Ascending aorta (tissue), 2 donors: ENCODE measurements around the gene MEF2C. TPM values are rescaled to one million over a fixed set of nuclear protein-coding genes. Genes with fewer than 3 reads are reported as not detected.

ENCODE experiments used
- DNase-seq, 2 donors: peaks; one replicate each; pipeline ENCODE4 v3.0.0-alpha.2; 2019; ENCODE audit warnings: low spot score in 2 of 2
- H3K27ac ChIP-seq, 2 donors: fragments of 200-600 bp; sonication (generic); one replicate each; pipeline ENCODE4 v1.5.1; 2016 to 2017; ENCODE audit warnings: mild to moderate bottlenecking in 1 of 2
- H3K27me3 ChIP-seq: fragments of 200-600 bp; sonication (generic); one replicate; pipeline ENCODE4 v1.5.1; 2017
- H3K36me3 ChIP-seq, 2 donors: fragments of 200-600 bp; sonication (generic); one replicate each; pipeline ENCODE4 v1.5.1; 2016
- H3K4me1 ChIP-seq, 2 donors: fragments of 200-600 bp; sonication (generic); one replicate each; pipeline ENCODE4 v1.5.1; 2016 to 2017; ENCODE audit warnings: mild to moderate bottlenecking in 1 of 2
- H3K4me3 ChIP-seq, 2 donors: fragments of 200-600 bp; sonication (generic); one replicate each; pipeline ENCODE4 v1.5.1; 2016 to 2017; ENCODE audit warnings: mild to moderate bottlenecking in 1 of 2
- H3K9me3 ChIP-seq, 2 donors: fragments of 200-600 bp; sonication (generic); one replicate each; pipeline ENCODE4 v1.5.1; 2016
- CTCF ChIP-seq, 3 experiments: fragments of 200-600 bp in 2 of 3; fragments of 450-650 bp in 1 of 3; sonication (generic) in 2 of 3; IDR thresholded peaks; one replicate each; pipeline ENCODE4 v1.5.1; 2016 to 2019; ENCODE audit warnings: antibody characterized with exemption in 3 of 3, mild to moderate bottlenecking in 1 of 3, moderate library complexity in 1 of 3
- intact Hi-C: fragments of 100-400 bp; cut with DNase I; formaldehyde crosslinking; loops from one replicate; pipeline ENCODE4 v1.15.1; 2023
- total RNA-seq: library from RNA; depleted of rRNA; stranded (reverse); fragments of >200 nt; gene quantifications from one replicate; pipeline ENCODE4 v1.1.0, GENCODE V29; 2016

MEF2C gene
- total RNA-seq, 1 donor from 2014 or later = 138 TPM

GRCh38 chr5:88886252-88886651, 3.3 kb upstream of the MEF2C start:
- Histone ChIP-seq H3K36me3 (no peaks in the 10 kb centered on the region), H3K9me3 (no peaks in the 10 kb centered on the region), H3K4me3 (peak overlapping the region; percentile 29 to 83), H3K27ac (peak overlapping the region; percentile 90 to 95), H3K4me1 (peaks cover 0 to 3% of the 10 kb centered on the region in 2 donors), H3K27me3 (no peaks in the 10 kb centered on the region)
- no peak for DNase-seq
- no peak for TF ChIP-seq CTCF (IDR thresholded peaks at IDR 0.05)
- intact Hi-C loops = loop anchor here (5.0 to 10.0 kb wide), 5 partner anchors 56 to 1641 kb away; partner anchors contain the start of genes CETN3 and LYSMD3

GRCh38 chr5:88885002-88885401, 2.0 kb upstream of the MEF2C start:
- H3K27me3 ChIP-seq = no peaks in the 10 kb centered on the region
- intact Hi-C loops = loop anchor here (5.0 to 10.0 kb wide), 5 partner anchors 57 to 1642 kb away; partner anchors contain the start of genes CETN3 and LYSMD3
- peak overlapping the region; percentile 90 to 95 for H3K27ac ChIP-seq
- no peak for TF ChIP-seq CTCF (IDR thresholded peaks at IDR 0.05)
- H3K9me3 ChIP-seq = no peaks in the 10 kb centered on the region
- DNase-seq = no peak
- no peaks in the 10 kb centered on the region for H3K36me3 ChIP-seq
- peaks cover 0 to 3% of the 10 kb centered on the region in 2 donors for H3K4me1 ChIP-seq
- peak overlapping the region; percentile 75 to 83 for H3K4me3 ChIP-seq

- H3K9me3 ChIP-seq = no peaks in the 10 kb centered on the region
- H3K27ac ChIP-seq = peak overlapping the region; percentile 90 to 95
- H3K4me3 ChIP-seq = peak overlapping the region; percentile 75 to 83
- H3K27me3 ChIP-seq = no peaks in the 10 kb centered on the region
- H3K4me1 ChIP-seq = peaks cover 0 to 3% of the 10 kb centered on the region in 2 donors
- DNase-seq = no peak
- TF ChIP-seq CTCF (IDR thresholded peaks at IDR 0.05) = no peak
- intact Hi-C loops = loop anchor here (1.0 to 10.0 kb wide), 8 partner anchors 152 to 1520 kb away; partner anchors contain the start of gene CETN3
- no peaks in the 10 kb centered on the region for H3K36me3 ChIP-seq
Measured at GRCh38 chr5:88884608-88884877, 1.6 kb upstream of the MEF2C start.

GRCh38 chr5:88883836-88884607, 1.0 kb upstream of the MEF2C start:
- Histone ChIP-seq H3K36me3 (no peaks in the 10 kb centered on the region), H3K9me3 (no peaks in the 10 kb centered on the region), H3K27ac (peak overlapping the region; percentile 90 to 95), H3K27me3 (no peaks in the 10 kb centered on the region), H3K4me3 (peak overlapping the region; percentile 75 to 83), H3K4me1 (peaks cover 0 to 3% of the 10 kb centered on the region in 2 donors)
- peak; percentile 29 to 88 for DNase-seq
- intact Hi-C loops = loop anchor here (1.0 to 10.0 kb wide), 10 partner anchors 47 to 1521 kb away; partner anchors contain the start of gene CETN3
- peak in 2 of 3 experiments; percentile 20 to 22 for TF ChIP-seq CTCF (IDR thresholded peaks at IDR 0.05)

GRCh38 chr5:88882276-88883038, 527 bp downstream of the MEF2C start:
- no peaks in the 10 kb centered on the region for H3K36me3 ChIP-seq
- H3K4me3 ChIP-seq = peak overlapping the region; percentile 75 to 83
- H3K27ac ChIP-seq = peak overlapping the region; percentile 90 to 95
- no peak for DNase-seq
- no peaks in the 10 kb centered on the region for H3K27me3 ChIP-seq
- no peaks in the 10 kb centered on the region for H3K9me3 ChIP-seq
- H3K4me1 ChIP-seq = no peaks in the 10 kb centered on the region
- no peak for TF ChIP-seq CTCF (IDR thresholded peaks at IDR 0.05)
- intact Hi-C loops = loop anchor here (2.0 to 10.0 kb wide), 9 partner anchors 46 to 1522 kb away; partner anchors contain the start of gene CETN3
